Neural cell (in vitro differentiated cells): ENCODE measurements around the gene VOPP1. TPM values are rescaled to one million over a fixed set of nuclear protein-coding genes. Genes with fewer than 3 reads are reported as not detected.

Experiments
- H2AFZ ChIP-seq: fragments of 200-600, 300-800 bp; sonication (generic), shearing (Covaris generic); 2 replicates; pipeline ENCODE4 v1.6.0; 2014; ENCODE audit warnings: low read depth, mild to moderate bottlenecking, antibody characterized with exemption, low read length, moderate library complexity
- H3F3A ChIP-seq: fragments of 200-600 bp; shearing (Covaris generic); 2 replicates; pipeline ENCODE4 v1.6.1; 2016; ENCODE audit warnings: mild to moderate bottlenecking, moderate library complexity, mixed read lengths, antibody characterized with exemption, low read length; ENCODE audit not compliant: insufficient read depth, poor library complexity, severe bottlenecking
- H3K27ac ChIP-seq: fragments of 200-600, 300-800 bp; sonication (generic), shearing (Covaris generic); 2 replicates; pipeline ENCODE4 v1.5.1; 2014; ENCODE audit warnings: mild to moderate bottlenecking, low read length, moderate library complexity
- H3K27me3 ChIP-seq: fragments of 300-800, 200-600 bp; sonication (generic), shearing (Covaris generic); 2 replicates; pipeline ENCODE4 v1.6.0; 2014; ENCODE audit warnings: mild to moderate bottlenecking, low read depth, low read length, moderate library complexity; ENCODE audit not compliant: insufficient read depth
- H3K36me3 ChIP-seq: fragments of 300-800, 200-600 bp; sonication (generic), shearing (Covaris generic); 2 replicates; pipeline ENCODE4 v1.5.1; 2014; ENCODE audit warnings: mild to moderate bottlenecking, antibody characterized with exemption, low read length, moderate library complexity; ENCODE audit not compliant: insufficient read depth
- H3K4me2 ChIP-seq: fragments of 300-800, 200-600 bp; sonication (generic), shearing (Covaris generic); 2 replicates; pipeline ENCODE4 v1.6.0; 2014; ENCODE audit warnings: mild to moderate bottlenecking, low read length
- H3K4me3 ChIP-seq: fragments of 300-800, 200-600 bp; sonication (generic), shearing (Covaris generic); 2 replicates; pipeline ENCODE4 v1.5.1; 2014; ENCODE audit warnings: mild to moderate bottlenecking, low read length, moderate library complexity
- H3K79me2 ChIP-seq: fragments of 200-600 bp; shearing (Covaris generic); replicated peaks from 2 replicates; pipeline ENCODE4 v1.6.0; 2014; ENCODE audit warnings: mild to moderate bottlenecking, low read length, moderate library complexity; ENCODE audit not compliant: insufficient read depth
- H3K9ac ChIP-seq: fragments of 300-800, 200-600 bp; sonication (generic), shearing (Covaris generic); 2 replicates; pipeline ENCODE4 v1.6.1; 2016; ENCODE audit warnings: mild to moderate bottlenecking, low read length, mixed read lengths
- H3K9me2 ChIP-seq: fragments of 200-600 bp; shearing (Covaris generic); 2 replicates; pipeline ENCODE4 v1.6.1; 2016; ENCODE audit warnings: mild to moderate bottlenecking, low read length, mixed read lengths; ENCODE audit not compliant: insufficient read depth
- H3K9me3 ChIP-seq: fragments of 200-600, 300-800 bp; sonication (generic), shearing (Covaris generic); 2 replicates; pipeline ENCODE4 v1.6.1; 2016; ENCODE audit warnings: mild to moderate bottlenecking, mixed run types, low read length, moderate library complexity, mixed read lengths
- H4K20me1 ChIP-seq: fragments of 200-600 bp; shearing (Covaris generic); 2 replicates; pipeline ENCODE4 v1.6.1; 2016; ENCODE audit warnings: mild to moderate bottlenecking, mixed run types; ENCODE audit not compliant: insufficient read depth
- CTCF ChIP-seq: fragments of 450-650 bp; IDR thresholded peaks from 2 replicates; pipeline ENCODE4 v1.5.1; 2014; ENCODE audit warnings: antibody characterized with exemption, mild to moderate bottlenecking, moderate library complexity; ENCODE audit not compliant: poor library complexity, severe bottlenecking
- EP300 ChIP-seq: fragments of 450-650 bp; conservative IDR thresholded peaks from 2 replicates; pipeline ENCODE4 v1.6.1; 2014; ENCODE audit warnings: antibody characterized with exemption, mild to moderate bottlenecking, moderate library complexity; ENCODE audit not compliant: poor library complexity, severe bottlenecking
- EZH2 ChIP-seq: fragments of 200-600, 300-800 bp; shearing (Covaris generic), sonication (generic); IDR thresholded peaks from 2 replicates; pipeline ENCODE4 v1.6.1; 2014; ENCODE audit warnings: antibody characterized with exemption, low read length, borderline replicate concordance, mild to moderate bottlenecking; ENCODE audit not compliant: insufficient read depth, poor library complexity, severe bottlenecking
- MXI1 ChIP-seq: fragments of 450-650 bp; conservative IDR thresholded peaks from 2 replicates; pipeline ENCODE4 v1.6.1; 2014; ENCODE audit warnings: antibody characterized with exemption, mild to moderate bottlenecking; ENCODE audit not compliant: poor library complexity, severe bottlenecking
- POLR2AphosphoS5 ChIP-seq: IDR thresholded peaks from 2 replicates; pipeline ENCODE4 v1.6.1; 2012
- RAD21 ChIP-seq: fragments of 450-650 bp; conservative IDR thresholded peaks from 2 replicates; pipeline ENCODE4 v1.6.1; 2014; ENCODE audit warnings: antibody characterized with exemption, mild to moderate bottlenecking, moderate library complexity
- REST ChIP-seq: IDR thresholded peaks from 2 replicates; pipeline ENCODE4 v1.6.1; 2012; ENCODE audit warnings: borderline replicate concordance
- SMC3 ChIP-seq: fragments of 450-650 bp; conservative IDR thresholded peaks from 2 replicates; pipeline ENCODE4 v1.6.1; 2014; ENCODE audit warnings: antibody characterized with exemption, mild to moderate bottlenecking, moderate library complexity; ENCODE audit not compliant: poor library complexity
- TAF1 ChIP-seq: IDR thresholded peaks from 2 replicates; pipeline ENCODE4 v1.6.1; 2012; ENCODE audit warnings: low read depth
- polyA plus RNA-seq: library from polyadenylated mRNA; depleted of rRNA; stranded (reverse); fragments of >200 nt; gene quantifications from 2 replicates; pipeline ENCODE4 v1.2.3, GENCODE V29; 2014

VOPP1 gene
- polyA plus RNA-seq, 1 donor from 2014 or later = 85.8 TPM

- TF ChIP-seq SMC3 = no peak
- TF ChIP-seq EP300 = no peak
- TF ChIP-seq RAD21 = no peak
- no peak for TF ChIP-seq TAF1
- TF ChIP-seq MXI1 = no peak
- no peak for TF ChIP-seq CTCF
- TF ChIP-seq EZH2 = no peak
- no peak for TF ChIP-seq POLR2AphosphoS5
- no peak for TF ChIP-seq REST
- Histone ChIP-seq H3K9ac (no peak overlapping the region), H2AFZ (no peak overlapping the region), H3F3A (no peaks in the 10 kb centered on the region), H3K36me3 (no peaks in the 10 kb centered on the region), H4K20me1 (no peaks in the 10 kb centered on the region), H3K9me2 (no peaks in the 10 kb centered on the region), H3K9me3 (no peaks in the 10 kb centered on the region), H3K27me3 (no peaks in the 10 kb centered on the region), H3K4me3 (no peak overlapping the region), H3K27ac (no peak overlapping the region), H3K4me2 (no peak overlapping the region), H3K79me2 (no peaks in the 10 kb centered on the region)
Observed at GRCh38 chr7:55509322-55509721, 63.0 kb downstream of the VOPP1 start.

DNA sequence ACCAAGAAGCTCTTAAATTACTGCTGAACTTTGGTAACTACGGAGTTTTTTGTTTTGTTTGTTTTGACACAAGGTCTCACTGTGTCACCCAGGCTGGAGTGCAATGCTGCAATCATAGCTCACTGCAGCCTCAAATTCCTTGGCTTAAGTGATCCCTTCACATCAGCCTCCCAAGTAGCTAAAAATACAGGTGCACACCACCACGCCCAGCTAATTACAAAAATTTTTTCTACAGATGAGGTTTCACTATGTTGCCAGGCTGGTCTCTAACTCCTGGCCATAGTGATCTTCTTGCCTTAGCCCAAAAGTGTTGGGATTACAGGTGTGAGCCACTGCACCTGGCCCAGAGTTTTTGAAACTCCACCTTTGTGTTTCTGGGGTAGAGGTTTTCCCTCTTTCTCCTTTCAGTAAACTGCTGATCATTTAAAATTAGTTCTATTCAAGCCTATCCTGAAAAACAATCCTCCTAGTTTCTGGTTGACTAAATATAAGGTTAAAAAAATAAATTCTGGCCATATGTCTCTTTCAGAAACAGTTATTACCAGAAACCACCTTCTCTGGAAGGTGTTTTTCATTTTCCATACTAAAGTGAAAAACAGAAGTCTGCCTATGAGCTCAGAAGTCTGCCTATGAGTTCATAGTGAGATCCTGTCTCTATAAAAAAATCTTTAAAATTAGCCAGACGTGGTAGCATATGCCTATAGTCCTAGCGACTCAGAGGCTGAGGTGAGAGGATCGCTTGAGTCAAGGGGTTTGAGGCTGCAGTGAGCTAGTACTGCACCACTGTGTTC, 63.9 kb downstream of the VOPP1 start:
- Histone ChIP-seq H4K20me1 (no peaks in the 10 kb centered on the region), H3K27me3 (no peaks in the 10 kb centered on the region), H3K9ac (no peak overlapping the region), H3K36me3 (no peaks in the 10 kb centered on the region), H3K9me2 (no peaks in the 10 kb centered on the region), H2AFZ (no peak overlapping the region), H3K9me3 (no peaks in the 10 kb centered on the region), H3K4me3 (no peak overlapping the region), H3K4me2 (no peak overlapping the region), H3K27ac (no peak overlapping the region), H3F3A (no peaks in the 10 kb centered on the region), H3K79me2 (no peaks in the 10 kb centered on the region)
- no peak for TF ChIP-seq EZH2
- TF ChIP-seq POLR2AphosphoS5 = no peak
- TF ChIP-seq EP300 = no peak
- TF ChIP-seq CTCF = no peak
- no peak for TF ChIP-seq RAD21
- TF ChIP-seq TAF1 = no peak
